Measurements from ENCODE around the gene PAPPA2.

DNA sequence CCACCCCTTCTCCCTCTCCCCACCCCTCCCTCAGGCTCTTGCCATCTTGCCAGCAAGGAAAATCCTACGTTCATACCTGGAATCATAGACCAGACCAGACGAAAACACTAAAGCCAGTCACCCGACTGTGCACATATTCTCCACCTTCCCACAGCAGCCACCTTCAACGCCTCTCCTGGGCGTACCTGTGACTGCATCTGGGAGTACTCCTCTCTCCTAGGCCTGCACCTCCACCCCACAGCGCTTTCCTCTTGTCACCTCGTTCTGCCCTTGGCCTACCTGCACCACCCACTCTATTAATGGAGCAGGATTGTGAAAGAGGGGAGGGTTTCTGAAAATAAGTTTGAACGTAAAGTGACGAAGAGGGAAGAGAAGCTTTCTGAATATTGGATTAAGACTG is 17.8 kb downstream of the PAPPA2 start:
- TF ChIP-seq, protein P1, sequence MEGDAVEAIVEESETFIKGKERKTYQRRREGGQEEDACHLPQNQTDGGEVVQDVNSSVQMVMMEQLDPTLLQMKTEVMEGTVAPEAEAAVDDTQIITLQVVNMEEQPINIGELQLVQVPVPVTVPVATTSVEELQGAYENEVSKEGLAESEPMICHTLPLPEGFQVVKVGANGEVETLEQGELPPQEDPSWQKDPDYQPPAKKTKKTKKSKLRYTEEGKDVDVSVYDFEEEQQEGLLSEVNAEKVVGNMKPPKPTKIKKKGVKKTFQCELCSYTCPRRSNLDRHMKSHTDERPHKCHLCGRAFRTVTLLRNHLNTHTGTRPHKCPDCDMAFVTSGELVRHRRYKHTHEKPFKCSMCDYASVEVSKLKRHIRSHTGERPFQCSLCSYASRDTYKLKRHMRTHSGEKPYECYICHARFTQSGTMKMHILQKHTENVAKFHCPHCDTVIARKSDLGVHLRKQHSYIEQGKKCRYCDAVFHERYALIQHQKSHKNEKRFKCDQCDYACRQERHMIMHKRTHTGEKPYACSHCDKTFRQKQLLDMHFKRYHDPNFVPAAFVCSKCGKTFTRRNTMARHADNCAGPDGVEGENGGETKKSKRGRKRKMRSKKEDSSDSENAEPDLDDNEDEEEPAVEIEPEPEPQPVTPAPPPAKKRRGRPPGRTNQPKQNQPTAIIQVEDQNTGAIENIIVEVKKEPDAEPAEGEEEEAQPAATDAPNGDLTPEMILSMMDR (IDR thresholded peaks at IDR 0.05; ENCODE audit: low read depth, low read length), result no peak
- TF ChIP-seq EZH2phosphoT487 (IDR thresholded peaks at IDR 0.05; ENCODE audit: low read depth), result no peak

Data from OCI-LY3 (cell line).